ENCODE measurements around the gene MAP1LC3A.
"Not testable (repeated sequence)": the region's sequence is repeated elsewhere in the genome, so short reads cannot be mapped to it uniquely, and the experiment has no call there.

The MAP1LC3A gene

GRCh38 chr20:34518863-34519262 lies 39.7 kb upstream of the MAP1LC3A start:
- not testable (repeated sequence) for H3K27me3 ChIP-seq (ENCODE audit: low read depth, low read length); H3K27ac ChIP-seq (ENCODE audit: low read length); H3K4me3 ChIP-seq (ENCODE audit: low read depth in 1 of 2, low read length in 2 of 2); H3K9me3 ChIP-seq (ENCODE audit: control insufficient read depth in 1 of 2, low read length in 2 of 2); H3K36me3 ChIP-seq (ENCODE audit: control insufficient read depth in 1 of 2, insufficient read depth in 2 of 2, low read length in 2 of 2)
- peaks cover 10 to 48% of the 10 kb centered on the region in 2 donors for H3K4me1 ChIP-seq (ENCODE audit: control insufficient read depth in 1 of 2, insufficient read depth in 2 of 2, low read length in 2 of 2)

GRCh38 chr20:34519841-34520240 lies 38.7 kb upstream of the MAP1LC3A start:
- not testable (repeated sequence) for H3K4me3 ChIP-seq (ENCODE audit: low read depth in 1 of 2, low read length in 2 of 2); H3K27me3 ChIP-seq (ENCODE audit: low read depth, low read length); H3K27ac ChIP-seq (ENCODE audit: low read length); H3K9me3 ChIP-seq (ENCODE audit: control insufficient read depth in 1 of 2, low read length in 2 of 2); H3K36me3 ChIP-seq (ENCODE audit: control insufficient read depth in 1 of 2, insufficient read depth in 2 of 2, low read length in 2 of 2)
- H3K4me1 ChIP-seq (ENCODE audit: control insufficient read depth in 1 of 2, insufficient read depth in 2 of 2, low read length in 2 of 2): peaks cover 6 to 53% of the 10 kb centered on the region in 2 donors

GRCh38 chr20:34522969-34523871 lies 35.3 kb upstream of the MAP1LC3A start:
- Histone ChIP-seq H3K27me3 (ENCODE audit: low read depth, low read length) (no peaks in the 10 kb centered on the region), H3K4me3 (ENCODE audit: low read depth in 1 of 2, low read length in 2 of 2) (no peak overlapping the region), H3K36me3 (ENCODE audit: control insufficient read depth in 1 of 2, insufficient read depth in 2 of 2, low read length in 2 of 2) (peaks cover 12 to 15% of the 10 kb centered on the region in 2 donors), H3K27ac (ENCODE audit: low read length) (peak overlapping the region; percentile 42), H3K4me1 (ENCODE audit: control insufficient read depth in 1 of 2, insufficient read depth in 2 of 2, low read length in 2 of 2) (peaks cover 17 to 53% of the 10 kb centered on the region in 2 donors), H3K9me3 (ENCODE audit: control insufficient read depth in 1 of 2, low read length in 2 of 2) (no peaks in the 10 kb centered on the region)

GRCh38 chr20:34524426-34524825 lies 34.1 kb upstream of the MAP1LC3A start:
- peaks cover 17 to 56% of the 10 kb centered on the region in 2 donors for H3K4me1 ChIP-seq (ENCODE audit: control insufficient read depth in 1 of 2, insufficient read depth in 2 of 2, low read length in 2 of 2)
- H3K4me3 ChIP-seq (ENCODE audit: low read depth in 1 of 2, low read length in 2 of 2): no peak overlapping the region
- H3K27me3 ChIP-seq (ENCODE audit: low read depth, low read length): no peaks in the 10 kb centered on the region
- H3K9me3 ChIP-seq (ENCODE audit: control insufficient read depth in 1 of 2, low read length in 2 of 2): no peaks in the 10 kb centered on the region
- peaks cover 12 to 23% of the 10 kb centered on the region in 2 donors for H3K36me3 ChIP-seq (ENCODE audit: control insufficient read depth in 1 of 2, insufficient read depth in 2 of 2, low read length in 2 of 2)
- H3K27ac ChIP-seq (ENCODE audit: low read length): no peak overlapping the region

- no peaks in the 10 kb centered on the region for H3K9me3 ChIP-seq (ENCODE audit: control insufficient read depth in 1 of 2, low read length in 2 of 2)
- peaks cover 19 to 29% of the 10 kb centered on the region in 2 donors for H3K36me3 ChIP-seq (ENCODE audit: control insufficient read depth in 1 of 2, insufficient read depth in 2 of 2, low read length in 2 of 2)
- H3K4me3 ChIP-seq (ENCODE audit: low read depth in 1 of 2, low read length in 2 of 2): no peak overlapping the region
- peak overlapping the region; percentile 70 for H3K27ac ChIP-seq (ENCODE audit: low read length)
- H3K4me1 ChIP-seq (ENCODE audit: control insufficient read depth in 1 of 2, insufficient read depth in 2 of 2, low read length in 2 of 2): peaks cover 17 to 56% of the 10 kb centered on the region in 2 donors
- H3K27me3 ChIP-seq (ENCODE audit: low read depth, low read length): no peaks in the 10 kb centered on the region
These were observed 33.2 kb upstream of the MAP1LC3A start for GRCh38 chr20:34525342-34525708.

- Histone ChIP-seq H3K27me3 (ENCODE audit: low read depth, low read length) (no peaks in the 10 kb centered on the region), H3K36me3 (ENCODE audit: control insufficient read depth in 1 of 2, insufficient read depth in 2 of 2, low read length in 2 of 2) (peaks cover 25 to 32% of the 10 kb centered on the region in 2 donors), H3K27ac (ENCODE audit: low read length) (peak overlapping the region; percentile 70), H3K9me3 (ENCODE audit: control insufficient read depth in 1 of 2, low read length in 2 of 2) (no peaks in the 10 kb centered on the region), H3K4me3 (ENCODE audit: low read depth in 1 of 2, low read length in 2 of 2) (peak overlapping the region in 1 of 2 donors; percentile 17), H3K4me1 (ENCODE audit: control insufficient read depth in 1 of 2, insufficient read depth in 2 of 2, low read length in 2 of 2) (peaks cover 17 to 53% of the 10 kb centered on the region in 2 donors)
These were observed 32.7 kb upstream of the MAP1LC3A start for GRCh38 chr20:34525709-34526416.

GRCh38 chr20:34526466-34526865 lies 32.1 kb upstream of the MAP1LC3A start:
- Histone ChIP-seq H3K36me3 (ENCODE audit: control insufficient read depth in 1 of 2, insufficient read depth in 2 of 2, low read length in 2 of 2) (peaks cover 26 to 33% of the 10 kb centered on the region in 2 donors), H3K4me1 (ENCODE audit: control insufficient read depth in 1 of 2, insufficient read depth in 2 of 2, low read length in 2 of 2) (peaks cover 17 to 52% of the 10 kb centered on the region in 2 donors)

GRCh38 chr20:34527016-34527415 lies 31.5 kb upstream of the MAP1LC3A start:
- H3K36me3 ChIP-seq (ENCODE audit: control insufficient read depth in 1 of 2, insufficient read depth in 2 of 2, low read length in 2 of 2): peaks cover 31 to 39% of the 10 kb centered on the region in 2 donors
- peak overlapping the region; percentile 70 for H3K27ac ChIP-seq (ENCODE audit: low read length)

More at GRCh38 chr20:34526466-34526865, 32.1 kb upstream of the MAP1LC3A start:
- peak overlapping the region; percentile 70 for H3K27ac ChIP-seq (ENCODE audit: low read length)
- H3K9me3 ChIP-seq (ENCODE audit: control insufficient read depth in 1 of 2, low read length in 2 of 2): no peaks in the 10 kb centered on the region
- peak overlapping the region in 1 of 2 donors; percentile 17 for H3K4me3 ChIP-seq (ENCODE audit: low read depth in 1 of 2, low read length in 2 of 2)
- H3K27me3 ChIP-seq (ENCODE audit: low read depth, low read length): no peaks in the 10 kb centered on the region

GRCh38 chr20:34528921-34529297 lies 29.6 kb upstream of the MAP1LC3A start:
- Histone ChIP-seq H3K4me3 (ENCODE audit: low read depth in 1 of 2, low read length in 2 of 2) (no peak overlapping the region), H3K27me3 (ENCODE audit: low read depth, low read length) (no peaks in the 10 kb centered on the region), H3K4me1 (ENCODE audit: control insufficient read depth in 1 of 2, insufficient read depth in 2 of 2, low read length in 2 of 2) (peaks cover 13 to 42% of the 10 kb centered on the region in 2 donors), H3K27ac (ENCODE audit: low read length) (no peak overlapping the region), H3K9me3 (ENCODE audit: control insufficient read depth in 1 of 2, low read length in 2 of 2) (no peaks in the 10 kb centered on the region), H3K36me3 (ENCODE audit: control insufficient read depth in 1 of 2, insufficient read depth in 2 of 2, low read length in 2 of 2) (peaks cover 38 to 50% of the 10 kb centered on the region in 2 donors)

More at GRCh38 chr20:34527016-34527415, 31.5 kb upstream of the MAP1LC3A start:
- Histone ChIP-seq H3K27me3 (ENCODE audit: low read depth, low read length) (no peaks in the 10 kb centered on the region), H3K4me3 (ENCODE audit: low read depth in 1 of 2, low read length in 2 of 2) (no peak overlapping the region), H3K4me1 (ENCODE audit: control insufficient read depth in 1 of 2, insufficient read depth in 2 of 2, low read length in 2 of 2) (peaks cover 17 to 55% of the 10 kb centered on the region in 2 donors), H3K9me3 (ENCODE audit: control insufficient read depth in 1 of 2, low read length in 2 of 2) (no peaks in the 10 kb centered on the region)

GRCh38 chr20:34529742-34530141 lies 28.8 kb upstream of the MAP1LC3A start:
- Histone ChIP-seq H3K36me3 (ENCODE audit: control insufficient read depth in 1 of 2, insufficient read depth in 2 of 2, low read length in 2 of 2) (peaks cover 45 to 58% of the 10 kb centered on the region in 2 donors), H3K4me1 (ENCODE audit: control insufficient read depth in 1 of 2, insufficient read depth in 2 of 2, low read length in 2 of 2) (peaks cover 13 to 37% of the 10 kb centered on the region in 2 donors), H3K27me3 (ENCODE audit: low read depth, low read length) (no peaks in the 10 kb centered on the region), H3K9me3 (ENCODE audit: control insufficient read depth in 1 of 2, low read length in 2 of 2) (no peaks in the 10 kb centered on the region), H3K27ac (ENCODE audit: low read length) (no peak overlapping the region), H3K4me3 (ENCODE audit: low read depth in 1 of 2, low read length in 2 of 2) (no peak overlapping the region)

- Histone ChIP-seq H3K4me3 (ENCODE audit: low read depth in 1 of 2, low read length in 2 of 2) (no peak overlapping the region), H3K27me3 (ENCODE audit: low read depth, low read length) (no peaks in the 10 kb centered on the region), H3K27ac (ENCODE audit: low read length) (no peak overlapping the region), H3K36me3 (ENCODE audit: control insufficient read depth in 1 of 2, insufficient read depth in 2 of 2, low read length in 2 of 2) (peaks cover 51 to 64% of the 10 kb centered on the region in 2 donors), H3K4me1 (ENCODE audit: control insufficient read depth in 1 of 2, insufficient read depth in 2 of 2, low read length in 2 of 2) (peaks cover 11 to 32% of the 10 kb centered on the region in 2 donors), H3K9me3 (ENCODE audit: control insufficient read depth in 1 of 2, low read length in 2 of 2) (no peaks in the 10 kb centered on the region)
These were observed 28.2 kb upstream of the MAP1LC3A start for GRCh38 chr20:34530342-34530741.
